ENCODE measurements around the gene ZDHHC14. TPM values are rescaled to one million over a fixed set of nuclear protein-coding genes. Genes with fewer than 3 reads are reported as not detected.

Gene ZDHHC14
- total RNA-seq, 1 donor: 7.9 TPM

GRCh38 chr6:157436944-157437336 lies 56.0 kb downstream of the ZDHHC14 start:
- no peak overlapping the region for H3K4me3 ChIP-seq (ENCODE audit: low read depth, low read length)
- no peak for DNase-seq (ENCODE audit: low read depth)
- TF ChIP-seq CTCF (IDR thresholded peaks at IDR 0.05; ENCODE audit: insufficient read depth, low read length): no peak

- peak; percentile 84 for DNase-seq (ENCODE audit: low read depth)
- H3K4me3 ChIP-seq (ENCODE audit: low read depth, low read length): no peak overlapping the region
- TF ChIP-seq CTCF (IDR thresholded peaks at IDR 0.05; ENCODE audit: insufficient read depth, low read length): no peak
These were observed 57.7 kb downstream of the ZDHHC14 start for GRCh38 chr6:157438611-157439111.

GRCh38 chr6:157440171-157440570 lies 59.2 kb downstream of the ZDHHC14 start:
- H3K4me3 ChIP-seq (ENCODE audit: low read depth, low read length): no peak overlapping the region
- TF ChIP-seq CTCF (IDR thresholded peaks at IDR 0.05; ENCODE audit: insufficient read depth, low read length): no peak
- no peak for DNase-seq (ENCODE audit: low read depth)

- no peak for TF ChIP-seq CTCF (IDR thresholded peaks at IDR 0.05; ENCODE audit: insufficient read depth, low read length)
- no peak overlapping the region for H3K4me3 ChIP-seq (ENCODE audit: low read depth, low read length)
- peak; percentile 16 for DNase-seq (ENCODE audit: low read depth)
These were observed 61.3 kb downstream of the ZDHHC14 start for GRCh38 chr6:157442291-157442690.

- peak; percentile 47 for DNase-seq (ENCODE audit: low read depth)
- TF ChIP-seq CTCF (IDR thresholded peaks at IDR 0.05; ENCODE audit: insufficient read depth, low read length): no peak
- no peak overlapping the region for H3K4me3 ChIP-seq (ENCODE audit: low read depth, low read length)
These were observed 62.2 kb downstream of the ZDHHC14 start for GRCh38 chr6:157443066-157443800.

- no peak for DNase-seq (ENCODE audit: low read depth)
- TF ChIP-seq CTCF (IDR thresholded peaks at IDR 0.05; ENCODE audit: insufficient read depth, low read length): no peak
- H3K4me3 ChIP-seq (ENCODE audit: low read depth, low read length): no peak overlapping the region
These were observed 64.5 kb downstream of the ZDHHC14 start for GRCh38 chr6:157445277-157446009.
